Thyroid gland (tissue), 4 donors: ENCODE results near the gene MRM2.

Experiments used
- CTCF ChIP-seq, 6 experiments: fragments of 200-600 bp in 3 of 6; fragments of 450-650 bp in 3 of 6; sonication (generic) in 3 of 6; IDR thresholded peaks; one replicate each; pipeline ENCODE4 v1.5.1; 2016 to 2019; ENCODE audit warnings: antibody characterized with exemption in 6 of 6, mild to moderate bottlenecking in 2 of 6, inconsistent platforms in 1 of 6, moderate library complexity in 1 of 6
- POLR2A ChIP-seq, 2 donors: fragments of 450-650 bp; IDR thresholded peaks; one replicate each; pipeline ENCODE4 v1.6.1; 2017; ENCODE audit warnings: antibody characterized with exemption in 2 of 2, mild to moderate bottlenecking in 2 of 2, moderate library complexity in 1 of 2

DNA sequence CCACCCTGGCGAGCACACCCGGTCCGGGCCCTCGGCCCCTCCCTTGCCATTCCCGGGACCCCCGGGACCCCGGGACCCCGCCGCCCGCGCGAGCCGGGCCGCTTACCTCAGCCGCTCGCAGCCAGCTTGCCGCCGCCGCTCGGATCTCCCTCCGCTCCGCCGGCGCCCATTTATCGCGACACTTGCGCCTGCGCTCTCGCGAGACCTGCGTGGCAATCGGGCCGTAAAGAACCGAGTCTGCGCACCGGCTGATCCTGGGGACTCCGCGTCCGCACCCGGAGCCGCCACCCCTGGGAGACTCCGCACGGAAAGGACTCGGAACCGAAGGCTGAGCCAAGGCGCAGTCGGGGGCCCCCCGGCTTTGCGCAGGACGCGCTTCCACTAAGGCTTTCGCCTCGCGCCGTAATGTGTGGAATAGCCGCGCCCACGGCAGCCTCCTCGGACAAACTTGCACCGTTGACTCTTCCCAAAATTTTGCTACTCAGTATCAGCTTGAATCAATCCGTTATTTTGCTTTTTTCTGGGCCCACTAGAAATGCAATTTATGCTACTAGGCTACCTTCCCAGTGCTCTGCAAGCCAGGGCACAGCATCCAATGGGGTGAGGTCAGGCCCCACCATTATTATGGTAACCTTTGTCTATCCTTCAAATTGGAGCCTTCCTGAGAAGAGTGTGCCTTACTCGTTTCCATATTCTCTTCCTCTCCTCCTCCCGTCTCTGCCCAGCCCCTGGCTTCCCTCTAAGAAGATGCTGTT, 9.1 kb downstream of the MRM2 start, which contains the start of gene MAD1L1:
- TF ChIP-seq POLR2A (IDR thresholded peaks at IDR 0.05): peak in 1 of 2 donors; percentile 65
- no peak for TF ChIP-seq CTCF (IDR thresholded peaks at IDR 0.05)
